NCI-H2171 treated with DMSO at 0.1 percent for 48 hours (cell line): ENCODE results near the gene DIP2C.
"Not testable (repeated sequence)": the region's sequence is repeated elsewhere in the genome, so short reads cannot be mapped to it uniquely, and the experiment has no call there.

Experiments used
- DNase-seq: peaks from one replicate; lab custom pipeline; 2025; lab: John Stamatoyannopoulos, UW

DIP2C gene

GRCh38 chr10:356452-356851, 333.0 kb downstream of the DIP2C start:
- no peak for DNase-seq

DNA sequence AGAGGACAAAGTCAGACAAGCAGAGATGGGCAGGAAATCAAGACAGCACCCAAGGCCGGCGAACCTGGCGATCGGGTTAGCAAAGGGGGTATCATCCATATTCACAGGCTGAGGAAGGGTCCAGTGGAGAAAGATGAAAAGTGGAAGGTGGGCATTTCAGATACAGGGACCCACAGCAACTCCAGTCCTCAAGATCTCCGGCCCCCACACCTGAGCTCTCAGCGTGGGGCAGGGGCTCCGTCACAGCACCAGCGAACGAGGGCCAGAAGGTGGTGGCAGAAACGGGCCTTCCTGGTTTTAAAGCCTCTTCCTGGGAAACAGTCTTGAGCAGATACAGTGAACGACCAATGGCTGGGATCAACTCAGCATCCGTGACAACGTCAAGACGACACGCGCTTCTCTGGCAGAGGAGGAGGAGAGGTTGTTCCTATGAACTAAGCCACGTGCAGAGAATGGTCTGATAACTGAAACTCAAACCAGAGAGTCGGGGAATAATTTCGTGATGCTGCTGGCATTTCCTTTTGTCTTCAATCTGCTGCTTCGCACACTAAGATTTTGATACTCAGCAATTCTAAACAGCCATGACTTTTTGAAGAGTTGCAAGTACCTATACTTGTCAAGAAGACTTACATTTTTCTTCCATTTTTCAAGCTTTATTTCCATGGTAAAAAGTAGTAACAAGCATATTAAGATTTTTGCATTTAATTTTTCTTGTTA, 334.4 kb downstream of the DIP2C start:
- DNase-seq = no peak

DNA sequence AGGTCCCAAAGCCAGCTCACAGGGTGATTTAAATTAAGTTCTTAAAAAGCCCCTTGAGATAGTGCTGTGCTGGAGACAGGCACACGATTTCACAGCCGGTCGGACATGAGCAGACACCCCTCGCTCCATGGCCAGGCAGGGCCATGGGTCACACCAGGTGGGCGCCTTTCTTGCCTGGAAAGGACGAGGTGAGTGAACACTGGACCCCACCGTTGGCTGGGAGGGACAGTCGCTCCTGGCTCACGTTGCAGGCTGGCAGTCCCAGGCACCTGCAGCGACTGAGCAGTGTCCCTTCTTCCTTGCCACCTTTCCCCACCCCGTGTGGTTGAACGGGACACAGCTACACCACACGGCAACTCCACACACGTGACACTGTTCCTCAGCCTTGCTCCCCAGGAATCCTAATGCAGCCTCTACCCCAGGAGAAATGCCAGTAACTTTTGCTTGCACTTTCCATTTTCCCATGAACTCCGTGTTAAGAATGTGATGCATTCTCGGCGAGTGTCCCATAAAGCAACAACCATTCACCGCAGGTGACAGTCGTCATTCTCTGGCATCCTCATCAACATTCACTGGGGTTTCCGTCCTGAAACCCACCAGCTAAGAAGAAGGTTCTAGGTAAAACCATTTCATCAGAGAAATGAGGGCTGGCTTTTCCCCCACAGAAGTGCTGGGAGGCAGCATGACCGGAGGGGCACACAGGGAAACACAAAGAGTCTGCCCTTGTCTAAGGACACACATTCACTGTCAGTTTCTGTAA, 336.8 kb downstream of the DIP2C start:
- DNase-seq = no peak

- no peak for DNase-seq
Observed at GRCh38 chr10:351770-352334, 337.6 kb downstream of the DIP2C start.

GRCh38 chr10:350981-351501, 338.4 kb downstream of the DIP2C start:
- DNase-seq = no peak

DNA sequence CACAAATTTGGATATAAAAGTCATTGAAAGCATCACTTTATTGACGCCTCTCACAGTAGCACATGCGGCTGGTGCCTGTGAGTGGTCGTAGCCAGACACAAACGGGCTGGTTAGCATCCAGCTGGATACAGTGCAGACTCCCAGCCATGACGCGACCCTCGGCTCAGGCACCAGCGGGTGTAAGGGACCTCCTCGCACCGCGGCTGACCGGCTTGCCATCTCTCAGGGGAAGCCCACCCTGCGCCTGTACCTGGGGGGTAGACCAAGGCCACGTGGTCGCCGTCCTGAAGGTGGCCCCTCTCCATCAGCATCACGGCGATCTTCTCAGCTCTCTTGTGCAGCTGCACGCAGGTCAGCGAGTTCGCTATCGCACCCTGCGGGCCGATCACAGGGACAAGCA, 340.4 kb downstream of the DIP2C start:
- DNase-seq = no peak

DNA sequence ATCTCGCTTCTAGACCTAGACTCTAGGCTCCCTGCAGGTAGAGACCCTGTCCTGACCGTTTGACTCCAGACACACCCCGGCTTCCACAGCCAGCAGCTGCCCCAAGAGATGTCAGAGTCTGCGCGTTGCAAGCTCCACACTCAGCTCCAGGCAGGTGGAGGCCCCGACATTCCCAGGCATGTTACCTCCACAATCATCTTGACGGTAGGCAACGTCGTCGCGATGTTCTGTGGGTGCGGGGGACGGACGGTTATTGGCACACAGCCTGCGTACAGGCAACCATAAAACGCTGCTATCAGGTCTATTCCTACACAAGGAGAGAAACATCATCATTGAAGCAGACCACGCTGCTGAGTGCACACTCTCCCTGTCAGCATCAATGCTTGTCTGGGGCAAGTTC, 341.0 kb downstream of the DIP2C start:
- no peak for DNase-seq

DNA sequence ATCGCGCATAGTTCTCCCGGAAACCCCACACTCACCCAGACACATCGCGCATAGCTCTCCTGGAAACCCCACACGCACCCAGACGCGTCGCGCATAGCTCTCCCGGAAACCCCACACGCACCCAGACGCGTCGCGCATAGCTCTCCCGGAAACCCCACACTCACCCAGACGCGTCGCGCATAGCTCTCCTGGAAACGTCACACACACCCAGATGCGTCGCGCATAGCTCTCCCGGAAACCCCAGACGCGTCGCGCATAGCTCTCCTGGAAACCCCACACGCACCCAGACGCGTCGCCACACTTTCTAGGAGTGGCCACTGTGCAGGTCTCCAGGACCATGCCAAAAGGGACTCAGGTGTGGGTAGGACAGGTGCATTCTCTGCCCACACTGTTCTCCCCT, 341.7 kb downstream of the DIP2C start:
- not testable (repeated sequence) for DNase-seq

DNA sequence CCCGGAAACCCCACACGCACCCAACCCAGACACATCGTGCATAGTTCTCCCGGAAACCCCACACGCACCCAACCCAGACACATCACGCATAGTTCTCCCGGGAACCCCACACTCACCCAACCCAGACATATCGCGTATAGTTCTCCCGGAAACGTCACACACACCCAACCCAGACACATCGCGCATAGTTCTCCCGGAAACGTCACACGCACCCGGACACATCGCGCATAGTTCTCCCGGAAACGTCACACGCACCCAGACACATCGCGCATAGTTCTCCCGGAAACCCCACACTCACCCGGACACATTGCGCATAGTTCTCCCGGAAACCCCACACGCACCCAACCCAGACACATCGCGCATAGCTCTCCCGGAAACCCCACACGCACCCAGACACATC, 342.3 kb downstream of the DIP2C start:
- not testable (repeated sequence) for DNase-seq

DNA sequence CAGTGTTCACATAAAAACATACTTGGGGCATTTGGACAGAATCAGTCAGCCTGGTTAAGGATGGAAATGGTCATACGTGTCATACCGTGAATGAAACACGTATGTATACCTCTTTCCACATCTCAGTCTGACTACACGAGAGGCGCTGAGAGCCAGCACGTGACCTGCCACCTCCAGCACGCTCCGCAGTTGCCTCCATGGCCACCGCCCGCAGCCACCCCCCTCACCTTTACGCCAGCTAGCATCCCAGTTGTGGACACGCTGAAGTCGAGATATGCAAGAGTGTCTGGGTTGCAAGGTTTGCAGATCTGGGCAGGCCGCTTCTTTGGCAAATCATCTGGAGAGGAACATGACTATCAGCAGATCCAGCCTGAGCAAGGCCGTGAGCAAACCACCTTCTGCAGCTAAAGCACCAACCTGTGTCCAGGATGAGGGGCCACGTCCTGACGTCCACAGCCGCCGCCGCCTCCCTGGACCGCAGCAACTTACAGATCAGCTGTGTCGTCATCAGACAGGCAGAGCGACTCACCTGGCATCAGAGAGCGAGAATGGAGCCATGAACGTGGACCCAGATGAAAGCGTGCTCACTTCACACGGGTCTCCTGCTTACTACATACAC, 344.8 kb downstream of the DIP2C start:
- DNase-seq = no peak

GRCh38 chr10:343231-344220, 345.9 kb downstream of the DIP2C start:
- DNase-seq = no peak

- no peak for DNase-seq
Observed at GRCh38 chr10:341081-341740, 348.3 kb downstream of the DIP2C start.

GRCh38 chr10:340646-341045, 348.8 kb downstream of the DIP2C start:
- DNase-seq = peak; percentile 27

GRCh38 chr10:339038-339391, 350.5 kb downstream of the DIP2C start:
- no peak for DNase-seq

DNA sequence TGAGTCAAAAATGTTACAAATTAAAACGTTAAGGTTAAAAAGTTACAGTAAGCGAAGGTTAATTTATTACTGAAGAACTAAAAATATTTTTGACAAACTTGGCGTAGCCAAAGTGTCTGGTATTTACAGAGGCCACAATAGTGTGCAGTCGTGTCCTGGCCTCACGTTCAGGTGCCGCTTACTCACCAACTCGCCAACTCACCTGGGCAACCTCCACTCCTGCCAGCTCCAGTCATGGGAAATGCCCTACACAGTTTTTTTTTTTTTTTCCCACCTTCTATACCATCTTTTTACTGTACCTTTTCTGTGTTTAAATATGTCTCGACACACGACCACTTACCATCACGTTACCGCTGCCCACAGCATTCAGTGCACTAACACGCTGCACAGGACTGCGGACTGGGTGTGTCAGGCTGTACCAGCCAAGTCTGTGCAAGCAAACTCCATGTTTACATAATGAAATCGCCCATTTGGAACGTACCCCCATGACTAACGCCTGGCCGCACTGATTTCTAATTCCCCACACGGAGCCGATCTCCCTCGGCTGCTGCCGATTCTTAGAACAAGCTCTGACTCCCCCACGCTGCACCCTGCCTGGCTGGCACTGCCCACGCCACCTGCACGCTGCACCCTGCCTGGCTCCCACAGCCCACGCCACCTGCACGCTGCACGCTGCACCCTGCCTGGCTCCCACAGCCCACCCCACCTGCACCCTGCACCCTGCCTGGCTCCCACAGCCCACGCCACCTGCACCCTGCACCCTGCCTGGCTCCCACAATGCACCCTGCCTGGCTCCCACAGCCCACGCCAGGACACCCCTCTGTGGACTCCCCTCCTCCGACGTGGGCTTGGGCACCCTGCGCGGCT, 351.1 kb downstream of the DIP2C start:
- DNase-seq = peak; percentile 38

GRCh38 chr10:336247-336646, 353.2 kb downstream of the DIP2C start:
- no peak for DNase-seq

DNA sequence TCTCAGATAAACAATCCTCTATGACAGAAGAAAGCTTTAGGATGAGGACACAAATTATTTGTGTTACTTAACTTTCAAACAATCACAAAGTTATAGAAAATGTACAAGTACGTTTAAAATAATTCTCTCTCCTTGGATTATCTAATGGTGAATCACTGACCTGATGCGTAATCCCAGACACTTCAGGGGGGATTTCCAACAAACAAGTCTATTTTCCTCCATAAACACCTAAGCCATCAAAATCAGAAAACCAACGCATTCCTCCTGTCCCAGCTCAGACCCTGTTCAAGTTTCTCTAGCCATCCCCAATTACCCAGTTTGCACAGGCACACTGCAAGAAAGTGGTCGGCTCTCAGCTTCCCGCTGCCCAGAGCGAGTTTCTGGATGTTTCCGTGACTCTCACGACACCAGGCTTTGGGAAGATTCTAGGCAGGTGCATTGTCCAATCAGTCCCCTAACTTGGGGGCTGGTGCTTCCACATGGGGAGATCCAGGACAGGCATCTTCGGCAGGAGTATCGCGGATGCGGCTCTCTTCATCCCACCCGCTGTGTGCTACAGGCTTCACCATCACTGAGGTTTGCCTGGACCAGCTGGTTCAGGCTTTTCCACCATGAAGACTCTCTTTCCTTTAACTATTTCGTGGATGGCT, 354.2 kb downstream of the DIP2C start:
- DNase-seq = no peak

DNA sequence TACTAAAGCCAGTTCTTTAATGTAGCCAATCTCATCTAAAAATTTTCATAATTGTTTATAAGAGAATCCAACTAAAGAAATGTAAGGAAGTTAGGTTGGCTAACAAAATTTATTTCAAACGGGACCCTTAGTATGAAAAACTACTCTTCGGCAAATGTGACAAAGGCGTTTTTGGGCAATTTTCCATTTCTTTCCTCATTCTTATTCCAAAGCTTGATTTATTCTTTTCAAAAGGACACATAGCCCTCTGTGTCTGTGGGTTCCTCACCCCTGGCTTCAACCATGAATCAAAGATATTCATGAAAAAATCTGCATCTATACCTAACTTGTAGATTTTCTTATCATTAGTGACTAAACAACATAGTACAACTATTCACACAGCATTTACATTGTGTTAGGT, 358.3 kb downstream of the DIP2C start:
- no peak for DNase-seq

DNA sequence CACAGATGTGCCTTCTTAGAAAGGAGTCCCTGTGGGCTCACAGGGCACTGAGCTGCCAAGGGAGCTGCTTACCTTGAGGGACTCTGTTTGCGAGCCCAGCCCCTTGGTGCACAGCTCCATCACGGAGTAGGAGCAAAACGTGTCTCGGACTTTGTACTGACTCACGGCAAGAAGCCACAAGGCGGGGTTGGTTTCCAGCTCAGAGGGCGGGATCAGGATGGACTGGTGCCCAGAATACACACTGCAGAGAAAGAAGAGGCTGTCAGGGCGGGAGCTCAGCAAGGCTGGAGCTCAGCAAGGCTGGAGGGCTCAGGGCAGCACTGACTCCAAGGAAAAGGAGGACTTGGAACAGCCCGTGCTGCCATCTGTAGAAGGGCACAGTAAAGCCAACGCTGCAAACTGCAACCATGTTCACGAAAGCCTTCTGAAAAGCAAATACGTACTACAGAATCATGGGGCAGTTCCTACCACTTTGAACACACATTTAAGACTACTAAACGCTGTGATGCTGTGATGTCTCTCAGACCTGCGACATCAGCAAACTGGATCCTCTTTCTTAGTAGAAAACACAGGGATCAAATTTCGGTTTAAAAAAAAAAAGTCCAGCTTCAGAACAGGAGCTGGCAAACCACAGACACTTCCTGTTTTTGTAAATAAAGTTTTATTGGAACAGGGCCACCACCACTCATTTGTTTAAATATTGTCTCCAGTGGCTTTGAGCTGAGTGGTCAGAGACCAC, 359.9 kb downstream of the DIP2C start:
- DNase-seq = peak; percentile 86
